Ectodermal cell (in vitro differentiated cells): Measurements from ENCODE around the gene KIF17.

Experiments
- H3K27ac ChIP-seq: 2 replicates; pipeline ENCODE4 v1.7.0; 2013; ENCODE audit warnings: mild to moderate bottlenecking, low read depth, low read length; ENCODE audit not compliant: insufficient read depth, poor library complexity, severe bottlenecking
- H3K27me3 ChIP-seq: 2 replicates; pipeline ENCODE4 v1.7.0; 2013; ENCODE audit warnings: mild to moderate bottlenecking, low read length; ENCODE audit not compliant: insufficient read depth, control insufficient read depth, poor library complexity, severe bottlenecking
- H3K36me3 ChIP-seq: one replicate; pipeline ENCODE4 v1.7.0; 2013; ENCODE audit warnings: low read length; ENCODE audit not compliant: control insufficient read depth, insufficient read depth
- H3K4me1 ChIP-seq: one replicate; pipeline ENCODE4 v1.7.0; 2013; ENCODE audit warnings: low read length; ENCODE audit not compliant: control insufficient read depth, insufficient read depth
- H3K4me3 ChIP-seq: 2 replicates; pipeline ENCODE4 v1.7.0; 2013; ENCODE audit warnings: low read depth, low read length, control low read depth; ENCODE audit not compliant: insufficient read depth
- H3K9me3 ChIP-seq: 2 replicates; pipeline ENCODE4 v1.7.0; 2013; ENCODE audit warnings: mild to moderate bottlenecking, low read length, moderate library complexity; ENCODE audit not compliant: control insufficient read depth
- WGBS, 2 experiments: methylation state at CpG; one replicate each; pipeline ENCODE4 v1.1.7; 2013; ENCODE audit warnings: missing lambda C conversion rate in 2 of 2; 5-methylcytosine and 5-hydroxymethylcytosine counted together

KIF17 gene

DNA sequence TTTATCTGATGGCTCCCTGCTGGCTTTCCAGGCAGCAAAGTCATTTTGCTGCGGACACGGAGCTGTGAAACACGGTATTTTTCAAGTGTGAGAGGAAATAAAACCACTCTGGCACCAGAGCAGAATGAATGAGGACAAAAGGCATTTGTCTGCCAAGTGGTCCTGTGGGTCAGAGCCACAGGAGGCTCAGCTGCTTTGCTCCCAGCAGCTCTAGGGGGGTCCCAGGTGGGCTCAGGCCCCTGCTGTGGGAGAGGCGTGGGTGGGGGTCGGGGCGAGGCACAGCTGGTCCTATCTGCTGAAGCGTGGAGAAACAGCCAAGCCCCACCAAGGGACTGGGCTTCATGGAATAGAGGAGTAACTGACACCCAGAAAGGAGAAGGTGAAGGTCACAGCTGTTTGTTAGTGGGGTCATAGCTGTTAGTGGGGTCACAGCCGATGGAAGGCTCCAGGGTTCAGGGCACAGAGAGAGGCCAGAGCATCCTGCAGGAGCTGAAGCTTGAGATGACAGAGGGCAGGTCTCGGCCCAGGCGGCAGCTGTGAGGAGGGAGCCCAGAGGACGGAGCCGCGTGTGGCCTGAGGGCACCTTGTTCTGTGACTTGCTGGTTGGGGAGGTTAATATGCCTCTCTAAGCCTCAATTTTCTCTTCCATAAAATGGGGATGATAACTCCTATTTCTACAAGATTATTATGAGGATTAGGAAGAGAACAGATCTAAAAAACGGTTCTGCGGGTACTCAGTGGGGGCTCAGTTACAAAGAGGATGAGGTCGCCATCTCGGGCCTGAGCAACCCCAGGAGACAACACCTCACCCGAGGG, 7.1 kb downstream of the KIF17 start:
- H3K36me3 ChIP-seq: no peaks in the 10 kb centered on the region
- H3K4me1 ChIP-seq: peaks cover 12% of the 10 kb centered on the region
- 83 to 86% methylated on average over 18 of the region's 18 CpGs for WGBS, 2 experiments
- H3K9me3 ChIP-seq: no peaks in the 10 kb centered on the region
- H3K27ac ChIP-seq: peak overlapping the region; percentile 69
- no peak overlapping the region for H3K4me3 ChIP-seq
- no peaks in the 10 kb centered on the region for H3K27me3 ChIP-seq

GRCh38 chr1:20709868-20710267, 7.9 kb downstream of the KIF17 start:
- Histone ChIP-seq H3K27me3 (no peaks in the 10 kb centered on the region), H3K27ac (no peak overlapping the region), H3K36me3 (no peaks in the 10 kb centered on the region), H3K4me3 (no peak overlapping the region), H3K9me3 (no peaks in the 10 kb centered on the region), H3K4me1 (peaks cover 12% of the 10 kb centered on the region)
- 95 to 98% methylated on average over 3 of the region's 3 CpGs for WGBS, 2 experiments

GRCh38 chr1:20708891-20709290, 8.9 kb downstream of the KIF17 start:
- Histone ChIP-seq H3K9me3 (no peaks in the 10 kb centered on the region), H3K36me3 (no peaks in the 10 kb centered on the region), H3K4me1 (peaks cover 12% of the 10 kb centered on the region), H3K27ac (no peak overlapping the region), H3K27me3 (no peaks in the 10 kb centered on the region), H3K4me3 (no peak overlapping the region)
- 87 to 88% methylated on average over 5 of the region's 5 CpGs for WGBS, 2 experiments

DNA sequence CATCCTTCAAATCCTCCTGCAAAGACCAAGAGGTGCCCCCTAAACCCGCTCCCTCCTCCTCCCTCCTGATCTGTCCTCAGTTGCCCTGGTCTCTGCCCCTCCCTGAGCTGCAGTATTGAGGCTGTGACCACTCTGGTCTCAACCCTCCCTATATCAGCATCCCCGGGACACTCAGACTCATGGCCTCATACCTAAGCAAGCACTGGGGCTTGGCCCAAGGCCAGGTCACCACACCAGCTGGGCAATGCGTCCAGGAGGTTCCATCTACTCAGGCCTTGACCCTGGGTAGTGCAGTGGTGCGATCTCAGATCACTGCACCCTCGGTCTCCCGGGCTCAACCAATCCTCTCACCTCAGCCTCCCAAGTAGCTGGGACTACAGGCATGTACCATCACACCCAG, 9.8 kb downstream of the KIF17 start:
- H3K4me1 ChIP-seq: peaks cover 12% of the 10 kb centered on the region
- no peaks in the 10 kb centered on the region for H3K36me3 ChIP-seq
- no peak overlapping the region for H3K27ac ChIP-seq
- H3K9me3 ChIP-seq: no peaks in the 10 kb centered on the region
- no peak overlapping the region for H3K4me3 ChIP-seq
- H3K27me3 ChIP-seq: no peaks in the 10 kb centered on the region
- 90 to 92% methylated on average over 6 of the region's 6 CpGs for WGBS, 2 experiments

- Histone ChIP-seq H3K27ac (no peak overlapping the region), H3K4me1 (peaks cover 8% of the 10 kb centered on the region), H3K36me3 (no peaks in the 10 kb centered on the region), H3K4me3 (no peak overlapping the region), H3K9me3 (no peaks in the 10 kb centered on the region), H3K27me3 (no peaks in the 10 kb centered on the region)
- 90 to 91% methylated on average over 5 of the region's 5 CpGs for WGBS, 2 experiments
Observed at GRCh38 chr1:20706841-20707240, 11.0 kb downstream of the KIF17 start.

DNA sequence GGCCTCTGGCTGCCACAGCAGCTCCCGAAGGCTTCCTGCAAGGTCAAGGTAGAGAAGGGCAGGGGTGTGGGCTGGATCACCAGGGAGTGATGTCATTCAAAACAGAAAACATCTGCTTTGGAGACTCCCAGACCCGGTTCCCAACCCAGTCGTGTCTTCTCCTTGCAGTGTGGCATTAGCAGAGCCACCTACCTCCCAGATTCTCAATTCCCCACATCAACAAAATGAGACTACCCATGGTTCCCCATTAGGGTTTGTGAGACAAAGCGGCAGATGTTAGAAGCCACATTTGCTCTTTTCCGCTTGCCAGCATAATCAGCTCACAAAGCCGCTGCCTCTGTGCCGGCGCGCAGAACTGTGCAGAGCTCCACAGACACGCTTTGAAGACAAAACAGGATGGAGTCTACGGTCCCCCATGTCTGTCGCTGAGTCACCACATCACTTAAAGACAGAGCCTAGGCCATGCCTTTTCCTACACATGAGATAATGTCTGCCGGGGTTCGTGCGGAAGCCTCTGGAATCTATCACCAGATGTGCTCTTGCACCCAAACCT, 12.5 kb downstream of the KIF17 start:
- WGBS, 2 experiments: 94 to 96% methylated on average over 15 of the region's 15 CpGs
- H3K4me3 ChIP-seq: no peak overlapping the region
- H3K27me3 ChIP-seq: no peaks in the 10 kb centered on the region
- no peaks in the 10 kb centered on the region for H3K4me1 ChIP-seq
- H3K27ac ChIP-seq: no peak overlapping the region
- no peaks in the 10 kb centered on the region for H3K9me3 ChIP-seq
- H3K36me3 ChIP-seq: no peaks in the 10 kb centered on the region

DNA sequence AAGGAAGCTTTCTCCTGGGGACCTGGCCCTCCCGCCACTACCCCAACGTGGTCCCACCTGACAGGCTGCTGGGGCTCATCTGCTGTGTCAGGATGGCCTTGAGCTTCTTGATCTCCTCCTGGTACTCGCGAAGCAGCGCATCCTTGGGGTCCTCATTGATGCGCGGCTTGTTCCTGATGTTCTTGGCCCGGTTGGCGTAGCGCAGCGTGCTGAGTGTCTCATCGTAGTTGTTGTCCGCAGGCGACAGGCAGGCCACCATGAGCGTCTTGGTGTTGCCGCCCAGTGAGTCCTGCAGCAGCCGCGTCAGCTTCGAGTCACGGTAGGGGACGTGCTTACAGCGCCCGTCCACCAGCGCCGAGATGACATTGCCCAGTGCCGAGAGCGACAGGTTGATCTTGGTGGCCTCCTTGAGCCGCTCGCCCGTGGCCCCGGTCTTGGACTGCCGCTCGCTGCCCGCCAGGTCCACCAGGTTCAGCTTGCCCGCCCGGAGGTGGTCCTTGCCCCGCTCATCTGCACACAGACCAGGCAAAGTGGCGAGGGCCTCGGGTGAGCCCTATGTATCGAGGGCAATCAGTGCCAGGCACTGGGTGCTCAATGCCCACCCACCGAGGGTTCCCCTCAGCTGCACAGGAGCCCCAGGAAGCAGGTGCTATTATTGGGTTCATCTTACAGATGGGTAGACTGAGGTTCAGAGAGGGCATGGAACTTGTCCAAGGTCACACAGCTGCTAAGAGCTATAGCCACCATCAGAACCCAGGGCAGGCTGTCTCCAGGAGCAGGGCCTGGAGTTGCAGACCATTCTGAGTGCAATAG, 13.2 kb downstream of the KIF17 start:
- no peaks in the 10 kb centered on the region for H3K27me3 ChIP-seq

GRCh38 chr1:20703124-20703756, 14.6 kb downstream of the KIF17 start:
- H3K4me1 ChIP-seq: no peaks in the 10 kb centered on the region
- 83 to 85% methylated on average over 4 of the region's 4 CpGs for WGBS, 2 experiments
- no peak overlapping the region for H3K27ac ChIP-seq
- H3K36me3 ChIP-seq: no peaks in the 10 kb centered on the region
- no peak overlapping the region for H3K4me3 ChIP-seq
- H3K9me3 ChIP-seq: no peaks in the 10 kb centered on the region
- H3K27me3 ChIP-seq: no peaks in the 10 kb centered on the region

More for the DNA sequence above, 13.2 kb downstream of the KIF17 start:
- H3K4me1 ChIP-seq: no peaks in the 10 kb centered on the region
- 96% methylated on average over 41 of the region's 41 CpGs for WGBS, 2 experiments
- H3K9me3 ChIP-seq: no peaks in the 10 kb centered on the region
- H3K27ac ChIP-seq: no peak overlapping the region
- no peak overlapping the region for H3K4me3 ChIP-seq
- H3K36me3 ChIP-seq: no peaks in the 10 kb centered on the region

- no peak overlapping the region for H3K4me3 ChIP-seq
- H3K27me3 ChIP-seq: no peaks in the 10 kb centered on the region
- no peaks in the 10 kb centered on the region for H3K36me3 ChIP-seq
- H3K9me3 ChIP-seq: no peaks in the 10 kb centered on the region
- no peaks in the 10 kb centered on the region for H3K4me1 ChIP-seq
- H3K27ac ChIP-seq: no peak overlapping the region
- WGBS, 2 experiments: 89% methylated on average over 1 of the region's 1 CpG
Observed at GRCh38 chr1:20702416-20702815, 15.4 kb downstream of the KIF17 start.

DNA sequence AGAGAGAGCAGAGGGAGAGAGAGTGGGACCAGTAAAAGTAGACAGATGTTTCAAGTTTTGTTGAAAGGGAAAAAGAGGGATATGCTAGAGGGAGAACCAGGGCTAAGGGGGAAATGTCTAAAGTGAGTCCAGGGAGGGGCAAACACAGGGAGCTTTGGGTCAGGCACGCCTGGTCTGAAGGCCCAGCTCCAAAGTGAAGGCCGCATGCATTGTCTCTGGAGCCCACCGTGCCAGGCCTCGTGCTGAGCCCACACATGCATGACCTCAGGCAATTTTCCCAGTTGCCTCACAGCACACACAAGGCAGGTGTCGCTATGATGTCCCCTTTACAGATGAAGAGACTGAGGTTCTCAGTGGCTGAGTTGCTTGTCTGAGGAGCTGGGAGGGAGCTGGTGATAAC, 16.0 kb downstream of the KIF17 start:
- 91% methylated on average over 5 of the region's 5 CpGs for WGBS, 2 experiments
- H3K9me3 ChIP-seq: no peaks in the 10 kb centered on the region
- H3K36me3 ChIP-seq: no peaks in the 10 kb centered on the region
- no peak overlapping the region for H3K27ac ChIP-seq
- H3K4me3 ChIP-seq: no peak overlapping the region
- H3K27me3 ChIP-seq: no peaks in the 10 kb centered on the region
- H3K4me1 ChIP-seq: no peaks in the 10 kb centered on the region
